IMR-90 (cell line): Measurements from ENCODE around the gene RUNX1.

Source experiments
- CTCF ChIP-seq: conservative IDR thresholded peaks from 2 replicates; pipeline ENCODE4 v1.5.1; 2012; ENCODE audit warnings: mild to moderate bottlenecking, low read depth, low read length, improper control_type of control experiment
- MXI1 ChIP-seq: IDR thresholded peaks from 2 replicates; pipeline ENCODE4 v1.6.1; 2012; ENCODE audit warnings: low read depth, mild to moderate bottlenecking, low read length, moderate library complexity, borderline replicate concordance
- POLR2A ChIP-seq: IDR thresholded peaks from 2 replicates; pipeline ENCODE4 v1.6.1; 2012; ENCODE audit warnings: mild to moderate bottlenecking, low read depth, low read length

GRCh38 chr21:34881421-34881820, 167.7 kb downstream of the RUNX1 start:
- TF ChIP-seq CTCF, result no peak
- TF ChIP-seq MXI1, result no peak
- TF ChIP-seq POLR2A, result no peak; the same call in 1 of the 2 replicates
